Stimulated activated CD4-positive, alpha-beta T cell treated with anti-CD3 and anti-CD28 coated beads, TNF-alpha, amount 100 ng/mL, for 48 hours (primary cell): ENCODE results near the gene RELN.

Experiments
- DNase-seq, 3 donors: peaks; one replicate each; pipeline ENCODE4 v3.0.0-alpha.2; 2020; ENCODE audit warnings: low read depth in 3 of 3

The RELN gene

GRCh38 chr7:103686064-103686463 is 303.4 kb downstream of the RELN start:
- no peak for DNase-seq

GRCh38 chr7:103685646-103686045 is 303.8 kb downstream of the RELN start:
- no peak for DNase-seq

- no peak for DNase-seq
Observed at GRCh38 chr7:103683348-103683747, 306.1 kb downstream of the RELN start.

- no peak for DNase-seq
Observed at GRCh38 chr7:103680161-103681144, 309.0 kb downstream of the RELN start.

GRCh38 chr7:103679151-103680132 is 310.0 kb downstream of the RELN start:
- no peak for DNase-seq

GRCh38 chr7:103668279-103668941 is 321.0 kb downstream of the RELN start:
- no peak for DNase-seq

- no peak for DNase-seq
Observed at GRCh38 chr7:103666326-103666725, 323.1 kb downstream of the RELN start.

GRCh38 chr7:103664577-103664976 is 324.9 kb downstream of the RELN start:
- DNase-seq, result no peak

- no peak for DNase-seq
Observed at GRCh38 chr7:103660455-103661371, 328.7 kb downstream of the RELN start.

- no peak for DNase-seq
Observed at GRCh38 chr7:103658055-103659005, 331.1 kb downstream of the RELN start.

- DNase-seq, result no peak
Observed at GRCh38 chr7:103657474-103657894, 332.0 kb downstream of the RELN start.

GRCh38 chr7:103656221-103656620 is 333.2 kb downstream of the RELN start:
- DNase-seq, result no peak

GRCh38 chr7:103651593-103652377 is 337.7 kb downstream of the RELN start:
- no peak for DNase-seq

- DNase-seq, result no peak
Observed at GRCh38 chr7:103649052-103649451, 340.4 kb downstream of the RELN start.

- DNase-seq, result no peak
Observed at GRCh38 chr7:103648135-103648534, 341.3 kb downstream of the RELN start.

- no peak for DNase-seq
Observed at GRCh38 chr7:103644319-103644718, 345.1 kb downstream of the RELN start.

GRCh38 chr7:103640031-103640779 is 349.3 kb downstream of the RELN start:
- DNase-seq, result no peak

GRCh38 chr7:103637726-103638125 is 351.7 kb downstream of the RELN start:
- no peak for DNase-seq
